Activated naive CD4-positive, alpha-beta T cell treated with anti-CD3 and anti-CD28 coated beads, Interleukin-2, amount 50 U/mL, for 24 hours (primary cell): ENCODE data around the gene USE1.
A peak's percentile ranks its signal among the peaks of the same experiment; 100 is the strongest.

Experiments
- H3K27ac Mint-ChIP-seq: one replicate; pipeline ENCODE4 v1.8.0; 2021; ENCODE audit warnings: mild to moderate bottlenecking, mixed read lengths
- H3K27me3 Mint-ChIP-seq: one replicate; pipeline ENCODE4 v1.8.0; 2021; ENCODE audit warnings: mixed read lengths
- H3K36me3 Mint-ChIP-seq: one replicate; pipeline ENCODE4 v1.8.0; 2021; ENCODE audit warnings: mixed read lengths
- H3K4me1 Mint-ChIP-seq: one replicate; pipeline ENCODE4 v1.8.0; 2021; ENCODE audit warnings: mixed read lengths
- H3K4me3 Mint-ChIP-seq: one replicate; pipeline ENCODE4 v1.8.0; 2021; ENCODE audit warnings: mild to moderate bottlenecking, mixed read lengths
- H3K9me3 Mint-ChIP-seq: one replicate; pipeline ENCODE4 v1.8.0; 2021; ENCODE audit warnings: mixed read lengths

USE1 gene

GRCh38 chr19:17216058-17216670 is 1.0 kb downstream of the USE1 start:
- Mint-ChIP-seq H3K27ac (peak overlapping the region; percentile 65), H3K9me3 (no peaks in the 10 kb centered on the region), H3K36me3 (peaks cover 14% of the 10 kb centered on the region)

GRCh38 chr19:17219286-17219685 is 4.1 kb downstream of the USE1 start:
- Mint-ChIP-seq H3K36me3 (peaks cover 12% of the 10 kb centered on the region), H3K4me3 (no peak overlapping the region), H3K9me3 (no peaks in the 10 kb centered on the region), H3K27me3 (no peaks in the 10 kb centered on the region), H3K4me1 (peaks cover 15% of the 10 kb centered on the region), H3K27ac (no peak overlapping the region)

More at GRCh38 chr19:17216058-17216670, 1.0 kb downstream of the USE1 start:
- Mint-ChIP-seq H3K4me3 (peak overlapping the region; percentile 95), H3K27me3 (no peaks in the 10 kb centered on the region), H3K4me1 (peaks cover 15% of the 10 kb centered on the region)

- no peak overlapping the region for H3K27ac Mint-ChIP-seq
- no peaks in the 10 kb centered on the region for H3K27me3 Mint-ChIP-seq
- H3K36me3 Mint-ChIP-seq = peaks cover 9% of the 10 kb centered on the region
- no peaks in the 10 kb centered on the region for H3K9me3 Mint-ChIP-seq
- H3K4me3 Mint-ChIP-seq = no peak overlapping the region
- peaks cover 7% of the 10 kb centered on the region for H3K4me1 Mint-ChIP-seq
These were observed 5.1 kb downstream of the USE1 start for GRCh38 chr19:17220207-17220758.

GRCh38 chr19:17225053-17225452 is 9.9 kb downstream of the USE1 start:
- peaks cover 4% of the 10 kb centered on the region for H3K4me1 Mint-ChIP-seq
- no peaks in the 10 kb centered on the region for H3K27me3 Mint-ChIP-seq
- peak overlapping the region; percentile 36 for H3K4me3 Mint-ChIP-seq
- no peaks in the 10 kb centered on the region for H3K9me3 Mint-ChIP-seq
- no peak overlapping the region for H3K27ac Mint-ChIP-seq
- H3K36me3 Mint-ChIP-seq = no peaks in the 10 kb centered on the region

GRCh38 chr19:17226002-17226933 is 11.1 kb downstream of the USE1 start, which contains the start of gene OCEL1:
OCEL1 (plus strand) TSS chr19:17226226; CDS start chr19:17226248, 22 bp downstream.
- peak within 1 kb of the TSS; percentile 86 for H3K4me3 Mint-ChIP-seq
- H3K4me1 Mint-ChIP-seq = peaks cover 4% of the 10 kb centered on the region
- no peaks in the 10 kb centered on the region for H3K27me3 Mint-ChIP-seq
- peak within 1 kb of the TSS; percentile 82 for H3K27ac Mint-ChIP-seq
- no peaks in the 10 kb centered on the region for H3K36me3 Mint-ChIP-seq
- no peaks in the 10 kb centered on the region for H3K9me3 Mint-ChIP-seq

- Mint-ChIP-seq H3K36me3 (no peaks in the 10 kb centered on the region), H3K9me3 (no peaks in the 10 kb centered on the region), H3K27ac (peak overlapping the region; percentile 35), H3K4me3 (peak overlapping the region; percentile 30), H3K27me3 (no peaks in the 10 kb centered on the region), H3K4me1 (peaks cover 4% of the 10 kb centered on the region)
These were observed 12.7 kb downstream of the USE1 start for GRCh38 chr19:17227798-17228367.

GRCh38 chr19:17229890-17230289 is 14.7 kb downstream of the USE1 start:
- H3K27ac Mint-ChIP-seq = no peak overlapping the region
- H3K36me3 Mint-ChIP-seq = no peaks in the 10 kb centered on the region
- no peaks in the 10 kb centered on the region for H3K9me3 Mint-ChIP-seq
- H3K27me3 Mint-ChIP-seq = no peaks in the 10 kb centered on the region
- H3K4me3 Mint-ChIP-seq = no peak overlapping the region
- H3K4me1 Mint-ChIP-seq = peaks cover 15% of the 10 kb centered on the region

- H3K4me1 Mint-ChIP-seq = peaks cover 11% of the 10 kb centered on the region
- no peaks in the 10 kb centered on the region for H3K27me3 Mint-ChIP-seq
- H3K4me3 Mint-ChIP-seq = no peak overlapping the region
- H3K27ac Mint-ChIP-seq = no peak overlapping the region
- H3K9me3 Mint-ChIP-seq = no peaks in the 10 kb centered on the region
- no peaks in the 10 kb centered on the region for H3K36me3 Mint-ChIP-seq
These were observed 17.1 kb downstream of the USE1 start for GRCh38 chr19:17232258-17232657.

GRCh38 chr19:17234911-17235299 is 19.7 kb downstream of the USE1 start:
- H3K4me1 Mint-ChIP-seq = peaks cover 15% of the 10 kb centered on the region
- peak overlapping the region; percentile 80 for H3K27ac Mint-ChIP-seq
- no peaks in the 10 kb centered on the region for H3K36me3 Mint-ChIP-seq
- peak overlapping the region; percentile 84 for H3K4me3 Mint-ChIP-seq
- no peaks in the 10 kb centered on the region for H3K27me3 Mint-ChIP-seq
- no peaks in the 10 kb centered on the region for H3K9me3 Mint-ChIP-seq

GRCh38 chr19:17235300-17235970 is 20.3 kb downstream of the USE1 start:
- H3K4me1 Mint-ChIP-seq = peaks cover 15% of the 10 kb centered on the region
- peak overlapping the region; percentile 80 for H3K27ac Mint-ChIP-seq
- H3K4me3 Mint-ChIP-seq = peak overlapping the region; percentile 84
- no peaks in the 10 kb centered on the region for H3K27me3 Mint-ChIP-seq
- no peaks in the 10 kb centered on the region for H3K36me3 Mint-ChIP-seq
- H3K9me3 Mint-ChIP-seq = no peaks in the 10 kb centered on the region

- Mint-ChIP-seq H3K27me3 (no peaks in the 10 kb centered on the region), H3K9me3 (no peaks in the 10 kb centered on the region), H3K27ac (no peak overlapping the region), H3K4me1 (peaks cover 15% of the 10 kb centered on the region), H3K4me3 (peak overlapping the region; percentile 57), H3K36me3 (no peaks in the 10 kb centered on the region)
These were observed 21.0 kb downstream of the USE1 start for GRCh38 chr19:17235971-17236777.

- H3K27me3 Mint-ChIP-seq = no peaks in the 10 kb centered on the region
- H3K27ac Mint-ChIP-seq = no peak overlapping the region
- peaks cover 15% of the 10 kb centered on the region for H3K4me1 Mint-ChIP-seq
- no peaks in the 10 kb centered on the region for H3K36me3 Mint-ChIP-seq
- H3K9me3 Mint-ChIP-seq = no peaks in the 10 kb centered on the region
- peak overlapping the region; percentile 57 for H3K4me3 Mint-ChIP-seq
These were observed 21.8 kb downstream of the USE1 start for GRCh38 chr19:17236811-17237543.

- Mint-ChIP-seq H3K27ac (no peak overlapping the region), H3K27me3 (no peaks in the 10 kb centered on the region), H3K4me1 (peaks cover 15% of the 10 kb centered on the region), H3K4me3 (peak overlapping the region; percentile 58), H3K36me3 (no peaks in the 10 kb centered on the region), H3K9me3 (no peaks in the 10 kb centered on the region)
These were observed 22.9 kb downstream of the USE1 start for GRCh38 chr19:17237747-17238706.
